GOT3 (cell line): ENCODE measurements around the gene MTIF2.
A peak's percentile ranks its signal among the peaks of the same experiment; 100 is the strongest.
"Not testable (repeated sequence)": the region's sequence is repeated elsewhere in the genome, so short reads cannot be mapped to it uniquely, and the experiment has no call there.

ENCODE experiments used
- DNase-seq: peaks from one replicate; lab custom pipeline; 2025; ENCODE audit warnings: mixed read lengths; lab: John Stamatoyannopoulos, UW

Gene MTIF2

DNA sequence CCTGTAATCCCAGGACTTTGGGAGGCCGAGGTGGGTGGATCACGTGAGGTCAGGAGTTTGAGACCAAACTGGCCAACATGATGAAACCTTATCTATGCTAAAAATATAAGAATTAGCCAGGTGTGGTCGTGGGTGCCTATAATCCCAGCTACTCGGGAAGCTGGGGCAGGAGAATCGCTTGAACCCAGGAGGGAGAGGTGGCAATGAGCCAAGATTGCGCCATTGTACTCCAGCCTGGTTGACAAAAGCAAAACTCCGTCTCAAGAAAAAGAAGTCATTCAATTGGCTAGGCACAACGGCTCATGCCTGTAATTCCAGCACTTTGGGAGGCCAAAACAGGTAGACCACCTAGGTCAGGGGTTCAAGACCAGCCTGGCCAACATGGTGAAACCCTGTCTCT is 27.4 kb downstream of the MTIF2 start:
- DNase-seq = not testable (repeated sequence)

DNA sequence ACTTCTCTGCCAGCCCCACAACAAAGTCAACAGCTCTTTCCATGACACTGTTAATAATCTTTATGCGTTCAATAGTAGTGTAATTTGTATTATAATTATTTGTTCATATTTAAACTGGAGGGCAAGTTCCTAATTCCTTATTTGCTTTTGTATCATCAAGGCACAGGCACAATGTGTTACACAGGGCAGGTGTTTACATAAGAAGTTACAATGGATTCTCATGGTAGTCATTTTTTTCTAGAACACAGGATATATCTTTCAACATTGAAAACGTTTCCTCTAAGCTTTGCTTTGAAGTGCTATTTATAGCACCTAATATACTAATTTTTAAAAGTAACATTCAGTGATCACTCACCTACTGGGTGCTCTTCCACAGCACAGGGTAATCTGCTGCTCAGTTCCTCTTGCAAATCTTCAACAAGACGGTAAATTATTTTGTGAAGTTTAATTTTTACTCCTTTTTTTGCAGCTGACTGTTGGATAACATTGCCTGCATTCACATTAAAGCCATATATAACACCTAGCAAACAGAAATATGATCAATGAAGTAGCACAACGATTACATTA is 29.3 kb downstream of the MTIF2 start:
- DNase-seq = no peak

DNA sequence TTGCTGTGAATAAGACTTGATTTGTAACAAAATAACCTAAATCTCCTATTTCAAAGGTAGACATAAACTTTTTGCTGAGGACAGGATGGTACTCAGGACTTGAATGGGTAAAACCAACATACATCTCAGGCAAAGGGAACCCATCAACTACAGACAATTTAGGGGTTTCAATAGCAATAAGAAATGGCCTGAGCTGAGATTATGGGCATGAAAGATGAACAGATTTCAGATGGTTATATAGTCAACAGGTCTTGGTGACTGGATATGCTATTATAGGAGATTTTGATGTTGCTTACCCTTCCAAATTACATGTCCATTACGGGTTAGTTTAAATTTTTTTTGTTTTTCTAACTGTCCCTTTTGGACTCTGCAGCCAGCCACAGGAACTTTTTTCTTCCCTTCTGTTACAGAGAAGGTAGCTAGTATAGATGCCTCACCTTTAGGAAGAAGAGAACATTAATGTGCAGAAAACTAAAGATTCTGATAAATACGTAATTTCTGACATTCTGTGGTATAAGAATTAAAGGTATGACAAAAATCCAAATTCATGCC is 32.0 kb downstream of the MTIF2 start:
- DNase-seq = no peak

DNA sequence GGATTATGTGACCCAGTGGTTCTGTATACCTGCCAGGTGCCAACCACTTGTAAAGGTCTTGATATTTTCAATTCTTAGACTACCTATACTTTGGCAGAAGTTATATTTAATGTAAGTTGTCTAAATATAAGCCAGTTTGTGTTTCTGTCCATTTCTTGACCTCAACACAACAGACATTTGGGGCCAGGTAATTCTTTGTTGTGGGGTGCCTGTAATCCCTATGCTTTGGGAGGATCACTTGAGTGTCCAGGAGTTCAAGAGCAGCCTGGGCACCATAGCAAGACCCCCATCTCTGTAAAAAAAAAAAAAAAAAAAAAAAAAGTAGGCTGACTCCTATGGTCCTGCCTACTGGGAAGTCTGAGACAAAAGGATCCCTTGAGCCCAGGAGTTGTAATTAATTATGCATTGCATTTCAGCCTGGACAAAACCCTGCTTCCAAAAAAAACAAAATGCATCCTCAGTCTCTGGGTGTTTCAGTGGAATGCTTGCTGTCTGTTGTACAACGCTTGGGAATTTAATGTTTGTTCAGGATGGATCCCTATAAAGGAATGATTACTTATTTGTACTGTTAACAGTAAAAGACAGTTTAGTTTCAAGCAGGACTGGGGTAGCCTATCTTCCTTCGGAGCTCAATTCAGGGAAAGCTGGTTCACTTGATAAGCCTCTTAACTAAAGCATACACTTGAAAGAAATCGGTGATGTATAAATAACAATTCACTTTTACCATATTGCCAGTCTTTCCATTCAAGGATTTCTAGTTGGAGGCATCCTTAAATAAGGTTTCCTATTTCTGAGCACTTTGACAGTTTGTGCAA is 33.1 kb downstream of the MTIF2 start:
- no peak for DNase-seq

DNA sequence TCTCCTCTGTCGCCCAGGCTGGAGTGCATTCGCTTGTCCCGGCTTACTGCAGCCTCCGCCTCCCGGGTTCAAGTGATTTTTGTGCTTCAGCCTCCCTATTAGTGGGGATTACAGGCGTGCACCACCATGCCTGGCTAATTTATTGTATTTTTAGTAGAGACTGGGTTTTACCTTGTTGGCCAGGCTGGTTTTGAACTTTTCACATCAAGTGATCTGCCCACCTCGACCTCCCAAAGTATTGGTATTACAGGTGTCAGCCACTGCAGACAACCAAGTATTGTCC is 35.4 kb downstream of the MTIF2 start:
- no peak for DNase-seq

DNA sequence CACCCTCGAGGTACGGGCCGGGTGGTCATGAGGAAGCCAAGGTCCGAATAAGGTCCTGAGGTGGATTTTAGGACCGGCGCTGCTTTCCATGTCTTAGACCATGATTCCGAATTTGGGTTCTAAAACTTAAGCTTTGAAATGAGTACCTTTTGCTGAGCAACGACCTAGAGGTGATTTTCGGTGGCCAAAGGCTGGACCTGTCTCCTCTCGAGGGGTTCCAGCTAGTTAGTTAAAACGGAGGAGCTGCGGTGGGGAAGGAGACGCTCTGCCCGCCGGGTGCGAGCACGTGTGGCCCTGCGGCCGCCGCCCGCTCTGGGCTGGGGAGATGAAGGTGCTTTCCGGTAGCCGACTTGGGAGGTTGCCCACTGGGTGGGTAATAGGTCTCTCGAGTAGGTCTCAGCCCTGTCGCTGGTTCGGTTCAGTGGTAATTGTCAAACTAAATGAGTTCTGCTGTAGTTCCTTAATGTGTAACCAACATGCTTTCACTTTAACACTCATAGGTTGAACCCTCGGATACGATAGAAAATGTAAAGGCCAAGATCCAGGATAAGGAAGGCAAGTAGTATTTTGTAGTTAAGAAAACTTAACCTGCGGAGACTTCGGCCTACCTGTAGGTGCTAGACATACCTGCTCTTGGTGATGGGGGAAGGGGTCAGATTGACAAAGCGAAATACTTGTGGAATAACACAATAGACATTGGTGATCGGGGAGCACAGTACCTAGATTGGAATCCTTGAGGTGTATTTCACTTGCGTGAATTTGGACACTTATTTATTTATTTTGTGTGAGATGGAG is 36.0 kb downstream of the MTIF2 start:
- DNase-seq = no peak

DNA sequence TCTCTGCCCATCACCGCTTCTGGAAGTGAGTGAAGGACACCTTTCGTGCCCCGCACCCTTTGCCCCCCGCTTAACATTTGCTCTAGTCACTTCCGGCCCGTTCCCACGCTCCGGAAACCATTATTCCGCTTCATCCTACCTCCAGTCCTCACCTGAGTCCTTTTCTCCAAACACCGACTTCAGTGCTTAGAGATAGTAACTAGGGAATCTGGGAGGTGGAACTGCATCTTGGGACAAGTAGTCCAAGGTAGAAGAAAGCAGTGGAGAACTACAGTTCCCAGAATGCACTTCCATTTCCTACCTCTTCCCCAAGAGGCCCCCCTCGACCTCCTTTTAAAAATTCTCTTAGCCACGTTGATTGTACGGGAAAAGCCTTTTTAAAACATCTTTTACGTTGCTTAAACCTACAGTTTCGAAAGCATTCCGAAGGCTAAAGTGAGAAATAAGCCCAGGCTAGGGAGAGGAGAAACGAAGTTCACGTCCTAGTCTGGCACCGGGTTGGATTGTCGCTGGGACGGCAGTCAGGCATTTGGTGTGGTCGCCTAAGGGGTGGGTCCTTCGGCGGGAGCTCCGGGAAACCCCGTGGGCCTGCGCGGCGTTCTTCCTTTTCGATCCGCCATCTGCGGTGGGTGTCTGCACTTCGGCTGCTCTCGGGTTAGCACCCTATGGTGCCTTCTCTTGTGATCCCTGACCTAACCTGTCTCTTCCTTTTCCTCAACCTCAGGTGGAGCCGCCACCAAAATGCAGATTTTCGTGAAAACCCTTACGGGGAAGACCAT is 36.8 kb downstream of the MTIF2 start, which contains the start of the genes CLHC1 and RPS27A:
CLHC1 (minus strand) TSS at position 210 of the 779 bp plus-strand sequence. CDS start 9,882 bp downstream, outside the sequence.
RPS27A (plus strand) TSS at position 605 of the 779 bp plus-strand sequence; CDS start at position 742, 137 bp downstream.
- DNase-seq = peak; percentile 78

DNA sequence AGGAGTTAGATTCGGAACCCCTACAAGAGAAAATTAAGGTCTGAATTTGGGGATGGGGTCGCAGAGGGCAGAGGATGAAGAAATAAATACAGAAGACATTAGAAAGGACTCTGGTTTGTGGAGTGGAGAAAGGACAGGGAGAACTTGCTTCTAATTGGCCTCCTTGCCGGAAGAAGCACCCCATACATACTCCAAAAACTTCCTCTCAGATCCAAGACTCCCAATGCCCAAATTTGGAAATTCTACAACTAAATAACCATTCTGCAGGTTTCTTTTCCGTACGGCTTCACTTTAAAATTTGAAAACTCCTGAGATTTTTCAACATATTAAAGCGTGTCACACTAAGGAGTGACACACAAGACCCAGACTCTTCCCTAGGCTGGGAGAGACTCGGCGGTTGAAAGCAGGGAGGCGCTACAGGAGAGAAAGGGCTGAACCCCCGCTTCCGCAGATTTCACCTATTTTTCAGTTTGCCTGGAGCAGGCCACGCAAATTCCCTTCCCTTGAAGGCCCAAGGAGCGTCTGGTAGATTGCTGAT is 37.4 kb downstream of the MTIF2 start:
- no peak for DNase-seq

DNA sequence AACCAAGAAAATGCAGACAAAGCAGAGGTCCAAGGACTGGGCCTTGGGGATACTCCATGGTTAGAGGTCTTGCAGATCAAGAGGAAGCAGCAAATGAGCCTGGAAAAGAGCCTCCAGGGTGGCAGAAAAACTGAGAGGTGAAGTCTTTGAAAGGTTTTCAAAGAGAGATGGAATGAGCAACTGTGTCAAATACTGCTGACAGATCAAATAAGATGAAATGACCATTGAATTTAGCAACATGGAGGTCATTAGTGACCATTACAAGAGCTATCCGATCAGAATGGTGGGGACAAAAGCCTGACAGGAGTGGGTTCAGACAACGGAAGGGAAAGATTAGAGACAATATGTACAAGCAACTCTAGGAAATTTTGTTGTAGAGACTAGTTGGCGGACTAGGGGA is 38.5 kb downstream of the MTIF2 start:
- no peak for DNase-seq

DNA sequence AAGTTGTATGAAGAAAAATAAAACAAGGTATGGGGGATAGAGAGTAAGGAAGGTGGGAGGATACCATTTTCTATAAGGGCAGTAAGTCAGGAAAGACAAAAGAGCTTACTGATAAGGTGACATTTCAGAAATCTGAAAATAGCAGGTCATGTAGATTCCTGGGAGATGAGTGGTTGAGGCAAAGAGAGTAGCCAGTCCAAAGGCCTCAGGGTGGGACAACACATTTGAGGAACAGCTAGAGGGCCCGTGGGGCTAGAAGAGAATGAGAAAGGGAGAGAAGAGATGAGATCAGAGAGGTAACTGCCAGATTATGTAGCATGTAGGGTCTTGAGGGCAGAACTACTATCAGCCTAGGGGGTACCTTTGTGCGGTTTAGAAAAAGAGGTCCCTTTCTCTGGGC is 39.8 kb downstream of the MTIF2 start:
- no peak for DNase-seq

DNA sequence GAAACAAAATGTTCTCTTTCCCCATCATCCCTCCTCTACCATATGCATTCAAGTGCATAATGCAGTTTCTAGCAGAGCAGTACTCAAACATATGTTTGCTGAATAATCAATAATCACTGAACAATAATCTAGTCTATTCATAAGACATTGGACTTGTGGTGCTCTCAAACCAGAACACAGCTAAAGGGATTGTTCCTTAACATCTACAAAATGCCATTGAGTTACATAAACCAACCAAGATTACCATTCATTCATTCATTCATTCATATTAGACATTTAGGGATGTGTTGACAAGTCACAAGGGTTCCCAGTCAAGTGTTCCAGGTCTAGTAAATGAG is 40.8 kb downstream of the MTIF2 start:
- no peak for DNase-seq

DNA sequence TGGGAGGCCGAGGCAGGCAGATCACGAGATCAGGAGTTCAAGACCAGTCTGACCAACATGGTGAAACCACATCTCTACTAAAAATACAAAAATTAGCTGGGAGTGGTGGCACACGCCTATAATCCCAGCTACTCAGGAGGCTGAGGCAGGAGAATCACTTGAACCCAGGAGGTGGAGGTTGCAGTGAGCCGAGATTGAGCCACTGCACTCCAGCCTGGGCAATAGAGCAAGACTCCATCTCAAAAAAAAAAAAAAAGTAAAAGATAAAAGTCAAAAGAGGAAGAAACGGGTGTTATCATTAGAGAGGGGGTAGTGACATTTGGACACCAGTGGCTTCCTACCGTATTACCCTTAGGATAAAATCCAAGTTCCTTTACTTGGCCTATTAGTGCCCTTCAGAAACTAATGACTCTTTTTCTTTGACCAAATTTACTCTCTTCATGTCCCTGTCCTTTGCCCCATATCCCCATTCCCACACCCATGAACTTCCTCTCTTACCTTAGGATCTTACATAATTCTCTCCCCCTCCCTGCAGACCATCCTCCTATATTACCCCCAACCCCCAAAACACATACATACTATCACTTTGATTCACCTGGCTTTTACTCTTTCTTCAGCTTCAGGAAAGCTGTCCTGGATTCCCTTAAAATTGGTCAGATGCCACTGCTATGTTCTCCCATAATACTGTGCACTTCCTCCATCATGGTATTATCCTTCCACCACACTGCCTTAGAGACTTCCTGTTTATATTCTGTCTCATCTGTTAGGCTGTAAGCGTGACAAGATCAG is 41.4 kb downstream of the MTIF2 start:
- not testable (repeated sequence) for DNase-seq

DNA sequence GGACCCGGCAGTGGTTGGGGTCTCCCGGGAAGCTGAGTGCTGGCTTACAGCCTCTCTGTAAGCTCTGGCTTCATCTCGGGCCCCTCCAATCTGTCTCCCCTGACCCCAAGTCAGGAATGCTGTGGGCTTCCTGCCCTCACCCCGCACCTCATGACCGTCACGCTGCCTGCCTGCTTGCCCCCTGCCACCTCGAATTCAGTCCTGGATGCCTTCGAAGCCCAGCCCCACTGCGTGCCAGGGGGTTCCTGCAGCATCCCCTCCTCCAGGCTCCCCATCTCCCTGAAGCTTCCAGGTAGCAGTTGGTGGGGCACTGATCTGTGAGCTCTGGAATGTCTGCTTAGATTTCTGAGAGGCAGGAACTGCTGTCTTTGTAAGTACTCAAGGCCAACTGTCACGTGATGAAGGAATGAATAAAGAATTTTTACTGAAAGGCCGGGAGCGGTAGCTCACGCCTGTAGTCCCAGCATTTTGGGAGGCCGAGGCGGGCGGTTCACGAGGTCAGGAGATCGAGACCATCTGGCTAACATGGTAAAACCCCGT is 43.5 kb downstream of the MTIF2 start:
- no peak for DNase-seq

DNA sequence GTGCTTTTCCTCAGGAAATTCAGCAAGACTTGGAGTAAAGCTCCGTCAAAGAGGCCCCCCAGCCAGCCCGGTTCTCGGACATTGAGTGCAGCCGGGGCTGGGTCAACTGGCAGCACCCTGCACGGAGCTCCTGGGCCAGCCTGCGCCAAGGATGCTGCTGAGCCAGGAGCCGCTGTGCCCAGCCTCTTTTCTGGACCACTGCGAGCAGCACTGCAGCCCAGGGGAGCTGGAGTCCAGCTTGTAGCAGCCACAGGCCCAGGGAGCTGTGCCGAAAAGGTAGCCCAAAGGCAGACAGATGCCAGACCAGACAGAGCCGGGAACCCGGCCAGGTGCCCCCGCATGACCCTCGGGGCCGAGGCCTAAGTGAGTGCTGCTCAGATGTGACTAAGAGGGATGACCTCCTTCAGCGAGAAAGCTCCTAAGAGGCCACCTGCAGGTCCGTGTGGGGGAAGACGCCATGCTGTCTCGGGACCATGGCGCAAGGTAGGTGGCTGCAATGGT is 44.2 kb downstream of the MTIF2 start:
- DNase-seq = no peak

DNA sequence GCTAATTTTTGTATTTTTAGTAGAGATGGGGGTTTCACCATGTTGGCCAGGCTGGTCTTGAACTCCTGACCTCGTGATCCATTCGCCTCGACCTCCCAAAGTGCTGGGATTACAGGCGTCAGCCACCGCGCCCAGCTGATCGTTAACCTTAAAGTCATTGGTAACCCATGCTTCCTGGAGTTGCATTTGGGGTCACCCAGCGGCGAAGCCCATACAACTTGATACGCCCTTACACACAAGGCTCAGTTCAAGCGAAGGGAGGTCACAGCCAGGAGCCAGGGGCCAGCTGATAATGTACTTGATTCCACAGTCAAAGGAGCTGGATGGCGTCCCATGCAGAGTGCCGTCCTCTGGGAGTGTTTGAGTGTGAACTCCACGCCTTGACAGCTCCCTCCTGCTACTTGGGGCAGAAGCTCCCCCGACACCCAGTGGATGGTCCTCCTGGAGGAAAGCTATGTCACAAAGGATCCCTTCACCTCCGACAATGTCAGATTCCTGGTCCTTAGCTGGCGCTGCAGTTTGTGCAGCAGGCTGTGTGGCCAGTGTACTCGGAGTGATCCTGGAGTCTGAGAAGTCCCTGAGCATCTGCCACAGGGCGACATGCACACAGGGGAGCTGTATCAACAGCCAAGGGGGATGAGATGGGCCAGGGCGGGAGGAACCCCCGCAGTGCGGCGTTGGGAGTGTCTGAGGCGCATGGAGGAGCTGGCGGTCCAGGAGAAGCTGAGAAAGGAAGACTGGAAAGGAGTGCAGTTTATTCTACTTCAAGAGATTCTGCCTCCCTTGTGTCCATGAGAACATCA is 44.9 kb downstream of the MTIF2 start:
- no peak for DNase-seq

DNA sequence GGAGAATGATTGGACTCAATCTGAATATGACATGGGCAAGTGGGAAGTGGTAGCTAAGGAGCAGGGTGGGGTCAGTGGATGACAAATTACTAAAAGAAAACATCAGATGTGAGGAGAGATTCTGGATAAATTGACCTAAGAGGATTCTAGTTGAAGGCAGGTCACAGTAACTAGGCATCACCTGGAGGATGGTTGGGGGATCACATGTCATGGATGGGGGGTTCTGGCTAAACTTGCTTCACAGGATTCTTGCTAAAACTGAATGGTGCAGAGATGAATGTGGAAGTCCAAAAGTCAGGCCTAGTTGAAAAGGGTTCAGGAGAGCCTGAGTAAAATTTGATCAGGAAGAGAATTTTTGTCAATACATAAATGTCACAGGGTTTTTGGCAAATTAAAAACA is 55.2 kb downstream of the MTIF2 start:
- no peak for DNase-seq

DNA sequence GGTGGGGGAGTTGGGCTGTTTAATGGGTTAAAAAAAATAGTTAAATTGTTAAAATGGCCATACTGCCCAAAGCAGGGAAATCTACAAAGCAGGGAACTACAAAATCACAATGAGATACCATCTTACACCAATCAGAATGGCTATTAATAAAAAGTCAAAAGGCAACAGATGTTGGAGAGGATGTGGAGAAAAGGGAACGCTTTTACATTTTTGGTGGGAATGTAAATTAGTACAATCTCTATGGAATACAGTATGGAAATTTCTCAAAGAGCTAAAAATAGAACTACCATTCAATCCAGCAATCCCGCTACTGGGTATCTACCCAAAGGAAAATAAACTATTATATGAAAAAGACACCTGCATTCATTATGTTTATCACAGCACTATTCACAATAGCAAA is 64.1 kb downstream of the MTIF2 start:
- DNase-seq = no peak

DNA sequence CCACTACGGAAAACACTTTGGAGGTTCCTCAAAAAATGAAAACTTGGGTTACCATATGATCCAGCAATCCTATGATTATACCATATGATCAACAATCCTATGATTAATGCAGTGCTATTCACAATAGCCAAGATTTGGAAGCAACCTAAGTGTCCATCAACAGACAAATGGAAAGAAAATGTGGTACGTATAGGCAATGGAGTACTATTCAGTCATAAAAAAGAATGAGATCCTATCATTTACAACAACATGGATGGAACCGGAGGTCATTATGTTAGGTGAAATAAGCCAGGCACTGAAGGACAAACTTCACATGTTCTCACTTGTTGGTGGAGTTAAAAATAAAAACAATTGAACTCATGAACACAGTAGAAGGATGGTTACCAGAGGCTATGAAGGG is 64.5 kb downstream of the MTIF2 start:
- DNase-seq = no peak

DNA sequence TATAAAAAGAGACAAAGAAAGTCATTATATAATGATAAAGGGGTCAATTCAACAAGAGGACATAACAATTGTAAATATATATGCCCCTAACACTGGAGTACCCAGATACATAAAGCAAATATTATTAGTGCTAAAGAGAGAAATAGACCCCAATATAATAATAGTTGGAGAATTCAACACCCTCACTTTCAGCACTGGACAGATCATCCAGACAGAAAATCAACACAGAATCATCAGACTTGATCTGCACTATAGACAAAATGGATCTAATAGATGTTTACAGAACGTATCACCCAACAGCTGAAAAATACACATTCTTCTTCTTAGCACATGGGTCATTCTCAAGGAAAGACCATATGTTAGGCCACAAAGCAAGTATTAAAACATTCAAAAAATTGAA is 68.6 kb downstream of the MTIF2 start:
- no peak for DNase-seq

DNA sequence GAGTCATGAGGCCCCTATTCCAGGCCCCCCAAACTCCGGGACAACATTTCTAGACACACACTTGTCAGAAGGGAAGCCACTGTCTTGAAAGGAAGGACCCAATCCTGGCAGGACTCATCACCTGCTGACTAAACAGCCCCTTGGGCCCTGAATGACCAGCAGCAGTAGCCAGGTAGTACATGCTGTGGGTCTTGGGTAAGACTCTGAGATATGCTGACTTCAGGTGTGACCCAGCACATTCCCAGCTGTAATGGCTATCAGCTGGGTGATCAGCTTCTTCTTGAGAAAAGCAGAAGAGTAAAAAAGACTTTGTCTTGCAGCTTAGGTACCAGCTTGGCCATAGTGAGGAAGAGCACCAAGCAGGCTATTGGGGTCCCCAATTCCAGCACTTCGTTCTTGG is 72.5 kb downstream of the MTIF2 start:
- no peak for DNase-seq
